ENCODE results near the gene GRSF1. TPM values are rescaled to one million over a fixed set of nuclear protein-coding genes. Genes with fewer than 3 reads are reported as not detected.

The GRSF1 gene
- total and polyA plus RNA-seq, 10 of the 15 experiments (the other 5 are each of a cell fraction or from before 2014, with no cell fraction given), result 37.5 to 105 (median 68.4) TPM

DNA sequence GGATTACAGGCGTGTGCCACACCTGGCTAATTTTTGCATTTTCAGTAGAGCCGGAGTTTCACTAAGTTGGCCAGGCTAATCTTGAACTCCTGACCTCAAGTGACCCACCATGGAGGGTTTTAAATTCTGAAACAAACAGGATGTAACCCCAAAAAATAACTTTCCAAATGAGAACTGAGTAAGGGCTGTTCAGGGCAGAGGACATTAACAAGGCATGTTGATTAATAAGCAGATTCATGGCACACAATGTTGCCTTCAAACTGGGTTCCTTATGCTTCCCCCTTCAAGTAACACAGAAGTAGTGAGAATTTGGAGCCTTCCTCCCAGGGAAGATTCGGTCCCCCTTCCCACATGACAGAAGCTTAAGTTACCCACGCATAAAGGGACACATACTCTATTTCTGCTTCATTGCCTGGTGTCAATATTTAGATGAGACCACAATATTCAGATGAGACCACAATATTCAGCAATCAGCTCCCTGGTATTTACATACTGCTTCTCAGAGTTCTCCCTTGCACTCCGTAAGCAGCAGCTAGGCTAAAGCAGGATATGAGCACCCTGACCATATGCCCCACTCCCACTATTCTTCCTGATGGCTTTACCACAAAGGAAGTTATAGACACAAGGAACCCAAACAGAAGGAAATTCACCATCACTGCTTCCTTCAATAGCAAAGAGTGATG, 21.4 kb downstream of the GRSF1 start:
- peak; percentile 57 for ATAC-seq
- ChIA-PET POLR2A (no interaction called here), SMC1A (ENCODE audit: uncharacterized antibody, unreplicated experiment) (interaction anchor here (1.2 to 2.6 kb wide), 3 partner anchors 15 to 132 kb away, joined by 3 to 12 read pairs (median 5); partner anchors contain the start of gene MOB1B), CTCF (interaction anchor here (1.2 kb wide), 1 partner anchor 82 kb away, joined by 4 read pairs; no protein-coding TSS in a partner anchor), RAD21 (ENCODE audit: unreplicated experiment) (interaction anchor here (1.1 to 1.5 kb wide), 3 partner anchors 20 to 204 kb away, joined by 3 to 4 read pairs (median 3); no protein-coding TSS in a partner anchor)
- Histone ChIP-seq H3K27me3 (replicated peaks in 1 of 2; ENCODE audit: control insufficient read depth in 2 of 2, insufficient read depth in 2 of 2, low read length in 1 of 2) (no peaks in the 10 kb centered on the region), H3K9me3 (replicated peaks; ENCODE audit: control insufficient read depth, insufficient read depth, low read length) (no peaks in the 10 kb centered on the region), H3K79me2 (ENCODE audit: control insufficient read depth, insufficient read depth, low read length) (no peaks in the 10 kb centered on the region), H3K4me3 (no peak overlapping the region), H3K4me2 (ENCODE audit: control insufficient read depth, insufficient read depth) (no peak overlapping the region), H2AFZ (ENCODE audit: control insufficient read depth, low read depth, low read length) (no peak overlapping the region), H3K9ac (ENCODE audit: control insufficient read depth, insufficient read depth, low read length) (no peak overlapping the region), H3K27ac (ENCODE audit: control insufficient read depth, insufficient read depth) (no peak overlapping the region), H3K4me1 (ENCODE audit: control insufficient read depth, insufficient read depth, low read length) (peaks cover 16% of the 10 kb centered on the region), H3K36me3 (ENCODE audit: control insufficient read depth in 2 of 2, insufficient read depth in 2 of 2, low read length in 1 of 2) (peaks cover 0 to 23% of the 10 kb centered on the region in 2 experiments), H4K20me1 (ENCODE audit: control insufficient read depth, insufficient read depth) (no peaks in the 10 kb centered on the region)
- in situ Hi-C loops (cut with MboI), result no loop called here
- 63% methylated on average over 5 of the region's 5 CpGs for WGBS (ENCODE audit: insufficient coverage, insufficient replicate concordance, low lambda C conversion rate, missing lambda C conversion rate)
- peak; percentile 64 for FAIRE-seq
- intact Hi-C loops (cut with micrococcal nuclease; ENCODE audit: unreplicated experiment), result no loop called here
- no peak for DNase-seq (ENCODE audit: low read depth, low spot score)
- BruUV-seq (replicated peaks), result no TSS peak
- TF ChIP-seq SREBF1 (IDR thresholded peaks at IDR 0.05; ENCODE audit: low read length) (0 out of 2 replicates have a peak, but pooled peaks have one; percentile 47), NFYB (IDR thresholded peaks at IDR 0.05; ENCODE audit: insufficient read depth, low read depth, low read length) (no peak), IRF5 (IDR thresholded peaks at IDR 0.05; ENCODE audit: borderline replicate concordance) (no peak), YY1 (IDR thresholded peaks at IDR 0.05; ENCODE audit: low read depth, low read length) (no peak), POLR2AphosphoS5 (IDR thresholded peaks at IDR 0.05; ENCODE audit: low read length) (0 out of 2 replicates have a peak, but pooled peaks have one; percentile 29), ZBED1 (IDR thresholded peaks at IDR 0.05; ENCODE audit: borderline replicate concordance) (peak; percentile 29; the same call in 1 of the 2 replicates), MYC (IDR thresholded peaks at IDR 0.05; ENCODE audit: insufficient read depth, insufficient read length, insufficient replicate concordance, low read length, severe bottlenecking) (no peak), ZNF217 (IDR thresholded peaks at IDR 0.05) (peak; percentile 48; the same call in 1 of the 2 replicates), RUNX3 (IDR thresholded peaks at IDR 0.05; ENCODE audit: low read length) (peak; percentile 75), FOXM1 (IDR thresholded peaks at IDR 0.05; ENCODE audit: low read depth, low read length) (0 out of 2 replicates have a peak, but pooled peaks have one; percentile 14), PML (IDR thresholded peaks at IDR 0.05; ENCODE audit: low read length) (peak; percentile 9; the same call in 1 of the 2 replicates), NFIC (IDR thresholded peaks at IDR 0.05; ENCODE audit: low read depth, low read length) (no peak), MTA3 (IDR thresholded peaks at IDR 0.05; ENCODE audit: borderline replicate concordance, low read length) (no peak), SUZ12 (IDR thresholded peaks at IDR 0.05; ENCODE audit: unreplicated experiment) (no peak), PAX5 (IDR thresholded peaks at IDR 0.05; ENCODE audit: borderline replicate concordance, low read depth, low read length) (0 out of 2 replicates have a peak, but pooled peaks have one; percentile 12), POU2F2 (IDR thresholded peaks at IDR 0.05; ENCODE audit: borderline replicate concordance, low read depth, low read length) (peak; percentile 98), ESRRA (IDR thresholded peaks at IDR 0.05; ENCODE audit: low read length) (no peak), SUPT20H (IDR thresholded peaks at IDR 0.05; ENCODE audit: borderline replicate concordance, control insufficient read depth, low read depth, low read length) (no peak), NR2F1 (conservative IDR thresholded peaks at IDR 0.05) (peak; percentile 48), ATF2 (IDR thresholded peaks at IDR 0.05; ENCODE audit: low read length) (peak; percentile 45), NFYA (IDR thresholded peaks at IDR 0.05; ENCODE audit: borderline replicate concordance, low read depth, low read length) (no peak)
- TF ChIP-seq, protein P1, sequence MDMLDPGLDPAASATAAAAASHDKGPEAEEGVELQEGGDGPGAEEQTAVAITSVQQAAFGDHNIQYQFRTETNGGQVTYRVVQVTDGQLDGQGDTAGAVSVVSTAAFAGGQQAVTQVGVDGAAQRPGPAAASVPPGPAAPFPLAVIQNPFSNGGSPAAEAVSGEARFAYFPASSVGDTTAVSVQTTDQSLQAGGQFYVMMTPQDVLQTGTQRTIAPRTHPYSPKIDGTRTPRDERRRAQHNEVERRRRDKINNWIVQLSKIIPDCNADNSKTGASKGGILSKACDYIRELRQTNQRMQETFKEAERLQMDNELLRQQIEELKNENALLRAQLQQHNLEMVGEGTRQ (IDR thresholded peaks at IDR 0.05; ENCODE audit: borderline replicate concordance, low read depth, low read length), result no peak

All from GM12878 (cell line).